ENCODE measurements around the gene GABRG3.

GABRG3 gene

GRCh38 chr15:27414168-27414870 is 443.3 kb downstream of the GABRG3 start:
- no peak for DNase-seq (ENCODE audit: low read depth)

DNA sequence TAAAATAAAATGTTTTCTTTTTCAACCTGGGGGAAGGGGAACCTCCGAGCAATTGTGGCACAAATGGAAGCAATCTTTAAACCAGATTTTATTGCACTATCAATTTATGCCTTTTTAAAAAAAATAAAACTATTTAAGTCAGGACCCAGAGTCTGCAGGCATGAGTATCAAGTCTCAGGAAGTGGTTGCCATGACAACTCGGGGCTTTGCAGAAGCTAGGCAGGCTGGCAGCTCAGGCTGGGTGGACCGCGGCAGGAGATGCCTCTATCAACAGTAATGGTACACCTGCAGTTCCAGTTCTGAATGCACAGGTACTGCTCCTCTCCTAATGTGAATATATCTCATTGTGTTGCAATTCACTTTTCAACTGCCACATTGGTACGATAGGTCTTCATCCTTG is 447.7 kb downstream of the GABRG3 start:
- no peak for DNase-seq (ENCODE audit: low read depth)

- DNase-seq (ENCODE audit: low read depth), result no peak
Observed at GRCh38 chr15:27422997-27423396, 452.0 kb downstream of the GABRG3 start.

DNA sequence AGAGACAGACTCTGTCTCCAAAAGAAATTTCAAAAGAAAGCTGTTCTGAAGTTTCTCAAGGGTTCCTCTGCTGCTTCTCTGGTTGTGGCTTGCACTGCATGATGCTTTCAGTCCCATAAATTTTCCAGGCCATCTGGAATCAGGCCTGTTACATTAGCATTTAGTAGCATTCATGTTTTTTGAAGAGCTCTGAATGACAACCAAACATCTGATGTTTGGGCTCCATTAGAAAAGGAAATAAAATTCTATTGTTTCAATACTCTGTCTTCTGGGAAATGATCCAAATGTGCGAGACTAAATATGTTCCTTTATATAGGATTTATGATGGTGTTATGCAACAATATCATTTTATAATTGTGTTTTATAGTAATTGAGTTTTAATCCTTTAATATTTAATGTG is 455.8 kb downstream of the GABRG3 start:
- DNase-seq (ENCODE audit: low read depth), result no peak

GRCh38 chr15:27427276-27427675 is 456.3 kb downstream of the GABRG3 start:
- DNase-seq (ENCODE audit: low read depth), result no peak

DNA sequence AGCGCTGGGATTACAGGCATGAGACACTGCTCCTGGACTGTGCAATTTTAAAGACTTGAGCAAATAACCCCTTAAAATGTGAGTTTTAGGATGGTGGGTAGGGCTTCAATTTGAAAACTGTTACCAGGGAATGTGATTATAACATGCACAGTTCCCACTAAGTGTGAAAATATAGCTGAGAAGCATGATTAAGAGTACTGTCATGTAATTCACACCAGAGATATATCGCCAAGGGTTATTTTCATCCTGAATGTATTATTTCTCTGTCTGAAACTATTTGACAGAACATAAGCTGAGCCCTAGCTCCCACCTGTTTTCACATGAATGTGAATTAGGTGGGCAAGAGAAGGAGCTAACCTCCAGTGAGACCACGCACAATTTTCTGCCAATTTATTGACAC is 457.2 kb downstream of the GABRG3 start:
- DNase-seq (ENCODE audit: low read depth), result no peak

GRCh38 chr15:27429577-27429976 is 458.6 kb downstream of the GABRG3 start:
- no peak for DNase-seq (ENCODE audit: low read depth)

- DNase-seq (ENCODE audit: low read depth), result no peak
Observed at GRCh38 chr15:27433604-27434003, 462.6 kb downstream of the GABRG3 start.

DNA sequence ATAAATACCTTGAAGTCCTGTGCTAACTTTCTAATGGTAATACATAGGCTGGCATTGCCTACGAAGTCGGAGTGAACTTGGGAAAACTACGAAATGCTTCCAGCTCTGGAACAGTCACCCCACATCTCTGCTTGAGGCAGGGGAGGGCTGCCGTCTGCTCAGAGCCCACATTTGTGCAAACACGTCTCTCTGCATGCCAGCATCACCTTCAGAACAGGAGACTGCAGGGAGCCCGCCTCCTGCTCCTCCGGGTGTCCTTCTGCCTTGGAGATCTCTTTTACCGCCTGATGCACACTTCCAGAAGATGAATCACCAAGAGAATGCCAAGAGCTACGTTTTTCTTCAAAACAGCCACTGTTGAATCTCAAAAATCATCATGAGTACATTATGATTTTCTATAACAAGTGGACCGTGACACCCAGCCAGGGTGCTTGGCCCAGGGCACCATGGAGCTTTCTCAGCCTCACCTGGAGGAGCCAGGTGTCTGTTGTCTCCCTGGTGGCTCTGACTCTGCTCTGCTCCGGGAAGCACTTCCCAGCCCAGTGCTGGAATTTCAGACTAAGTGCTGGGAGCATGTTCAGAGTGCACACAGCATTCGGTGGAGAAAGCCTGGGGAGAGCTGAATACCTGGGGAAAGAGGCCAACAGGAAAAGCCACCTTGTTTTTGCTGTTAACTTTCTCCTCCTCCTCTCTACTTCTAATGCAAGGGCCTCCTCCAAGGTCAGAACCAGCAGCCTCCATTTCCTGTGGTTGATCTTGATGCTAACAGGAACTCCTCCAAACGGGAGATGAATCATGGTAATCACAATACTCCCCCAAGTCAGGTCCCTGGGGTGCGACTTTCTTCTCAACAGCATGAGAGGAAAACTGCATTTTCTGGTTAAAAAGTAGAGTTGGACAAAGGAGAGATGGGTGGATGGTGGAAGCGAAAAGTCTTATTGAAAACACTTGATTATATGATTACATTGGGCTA is 467.7 kb downstream of the GABRG3 start:
- no peak for DNase-seq (ENCODE audit: low read depth)

- no peak for DNase-seq (ENCODE audit: low read depth)
Observed at GRCh38 chr15:27441120-27441519, 470.1 kb downstream of the GABRG3 start.

- no peak for DNase-seq (ENCODE audit: low read depth)
Observed at GRCh38 chr15:27448234-27448633, 477.3 kb downstream of the GABRG3 start.

- DNase-seq (ENCODE audit: low read depth), result no peak
Observed at GRCh38 chr15:27448986-27449385, 478.0 kb downstream of the GABRG3 start.

DNA sequence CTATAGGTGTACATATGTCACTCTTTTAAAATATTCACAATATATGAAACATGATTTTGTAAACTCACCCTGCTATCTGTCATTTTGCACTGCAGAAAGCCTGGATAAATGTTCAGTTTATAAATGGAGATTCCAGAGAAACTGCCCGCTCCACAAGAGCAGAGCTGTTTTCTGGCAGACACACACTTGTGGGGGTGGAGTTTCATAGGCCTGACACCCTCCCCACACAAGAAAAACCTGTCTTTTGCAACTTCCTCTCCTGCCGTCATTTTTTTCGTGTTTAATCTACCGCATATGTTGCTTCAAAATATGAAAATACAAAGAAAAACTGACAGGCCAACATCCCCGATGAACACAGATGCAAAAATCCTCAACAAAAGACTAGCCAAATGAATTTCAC is 479.0 kb downstream of the GABRG3 start:
- DNase-seq (ENCODE audit: low read depth), result no peak

- DNase-seq (ENCODE audit: low read depth), result no peak
Observed at GRCh38 chr15:27454281-27455075, 483.5 kb downstream of the GABRG3 start.

DNA sequence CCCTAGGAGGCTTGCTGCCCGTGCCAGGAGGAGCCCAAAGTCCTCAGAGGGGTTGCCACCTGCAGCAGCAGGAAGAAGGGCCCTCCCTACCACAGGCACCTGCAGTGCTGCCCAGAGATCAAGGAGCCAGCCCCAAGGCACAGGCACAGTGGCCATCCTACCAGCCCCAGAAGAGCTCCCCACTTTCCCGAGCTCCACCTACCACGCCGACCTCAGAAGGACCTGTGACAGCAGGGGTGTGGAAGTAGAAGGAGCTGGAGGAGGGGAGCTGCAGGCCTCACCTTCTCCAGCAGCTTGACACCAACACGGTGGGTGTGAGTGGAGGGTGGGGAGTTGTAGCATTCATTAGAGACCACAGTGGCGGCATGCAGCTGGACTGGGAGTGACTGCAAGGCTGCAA is 485.8 kb downstream of the GABRG3 start:
- DNase-seq (ENCODE audit: low read depth), result no peak

- no peak for DNase-seq (ENCODE audit: low read depth)
Observed at GRCh38 chr15:27457766-27458165, 486.8 kb downstream of the GABRG3 start.

- no peak for DNase-seq (ENCODE audit: low read depth)
Observed at GRCh38 chr15:27458345-27459084, 487.5 kb downstream of the GABRG3 start.

GRCh38 chr15:27459836-27460235 is 488.9 kb downstream of the GABRG3 start:
- no peak for DNase-seq (ENCODE audit: low read depth)

GRCh38 chr15:27461181-27461580 is 490.2 kb downstream of the GABRG3 start:
- DNase-seq (ENCODE audit: low read depth), result no peak

GRCh38 chr15:27463525-27464088 is 492.6 kb downstream of the GABRG3 start:
- no peak for DNase-seq (ENCODE audit: low read depth)

DNA sequence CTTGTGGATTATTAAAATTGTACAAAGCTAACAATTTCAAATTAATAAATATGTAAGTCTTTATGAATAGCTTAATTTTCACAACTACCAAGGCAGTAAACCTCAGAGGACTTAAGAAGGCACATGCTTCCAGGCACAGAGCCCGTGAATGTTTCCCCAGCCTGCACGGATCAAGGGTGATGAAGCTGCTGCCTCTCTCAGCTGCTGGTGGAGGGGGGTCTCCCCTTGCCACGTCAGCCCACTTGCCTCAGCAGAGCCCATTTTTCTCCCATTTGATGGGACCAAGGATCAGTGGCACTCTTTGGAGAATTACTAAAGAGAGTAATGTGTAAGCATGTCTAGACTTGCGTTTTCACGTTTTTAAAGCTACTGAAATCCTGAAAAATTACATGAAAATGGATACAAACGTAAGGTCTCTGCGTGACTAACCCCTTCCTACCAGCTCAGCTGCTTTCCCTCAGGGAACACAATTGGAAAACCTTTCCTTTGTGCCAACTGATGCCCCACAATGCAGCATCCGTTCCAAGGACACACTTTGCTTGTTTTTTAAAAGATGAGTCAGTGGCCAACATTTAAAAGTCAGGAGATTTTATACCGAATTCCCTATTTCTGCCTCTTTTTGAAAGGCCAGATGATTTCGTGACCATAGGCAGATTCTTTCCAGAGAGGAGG is 494.1 kb downstream of the GABRG3 start:
- DNase-seq (ENCODE audit: low read depth), result no peak
